ENCODE results near the gene LRRC36. TPM values are rescaled to one million over a fixed set of nuclear protein-coding genes. Genes with fewer than 3 reads are reported as not detected.
"Not testable (repeated sequence)": the region's sequence is repeated elsewhere in the genome, so short reads cannot be mapped to it uniquely, and the experiment has no call there.

Gene LRRC36
- total RNA-seq, 1 donor from 2014 or later: 0.20 TPM

DNA sequence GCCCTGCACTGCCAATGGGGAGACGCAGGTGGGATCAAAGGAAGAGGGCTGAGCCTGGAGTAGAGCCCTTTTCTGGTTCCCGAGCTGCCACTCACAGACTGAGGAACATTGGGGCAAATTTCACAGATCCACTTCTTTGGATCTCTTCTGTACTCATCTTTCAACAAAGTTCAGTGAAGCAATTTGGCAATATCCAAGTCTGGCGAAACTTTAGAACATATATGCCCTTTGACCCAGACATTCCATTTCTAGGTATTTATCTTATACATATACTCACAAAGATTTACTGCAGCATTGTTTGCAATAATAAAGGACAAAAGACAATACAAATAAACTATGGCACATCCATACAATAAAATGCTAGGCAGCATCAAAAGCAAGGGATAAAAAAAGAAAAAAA, 84.7 kb downstream of the LRRC36 start:
- Mint-ChIP-seq H3K4me1 (ENCODE audit: low read depth) (peaks cover 17% of the 10 kb centered on the region), H3K27ac (ENCODE audit: unreplicated experiment) (no peak overlapping the region), H3K27me3 (ENCODE audit: low read depth) (no peaks in the 10 kb centered on the region), H3K36me3 (ENCODE audit: low read depth) (peaks cover 2% of the 10 kb centered on the region), H3K9me3 (ENCODE audit: low read depth) (no peaks in the 10 kb centered on the region), H3K4me3 (ENCODE audit: unreplicated experiment) (no peak overlapping the region)
- TF ChIP-seq, protein P1, sequence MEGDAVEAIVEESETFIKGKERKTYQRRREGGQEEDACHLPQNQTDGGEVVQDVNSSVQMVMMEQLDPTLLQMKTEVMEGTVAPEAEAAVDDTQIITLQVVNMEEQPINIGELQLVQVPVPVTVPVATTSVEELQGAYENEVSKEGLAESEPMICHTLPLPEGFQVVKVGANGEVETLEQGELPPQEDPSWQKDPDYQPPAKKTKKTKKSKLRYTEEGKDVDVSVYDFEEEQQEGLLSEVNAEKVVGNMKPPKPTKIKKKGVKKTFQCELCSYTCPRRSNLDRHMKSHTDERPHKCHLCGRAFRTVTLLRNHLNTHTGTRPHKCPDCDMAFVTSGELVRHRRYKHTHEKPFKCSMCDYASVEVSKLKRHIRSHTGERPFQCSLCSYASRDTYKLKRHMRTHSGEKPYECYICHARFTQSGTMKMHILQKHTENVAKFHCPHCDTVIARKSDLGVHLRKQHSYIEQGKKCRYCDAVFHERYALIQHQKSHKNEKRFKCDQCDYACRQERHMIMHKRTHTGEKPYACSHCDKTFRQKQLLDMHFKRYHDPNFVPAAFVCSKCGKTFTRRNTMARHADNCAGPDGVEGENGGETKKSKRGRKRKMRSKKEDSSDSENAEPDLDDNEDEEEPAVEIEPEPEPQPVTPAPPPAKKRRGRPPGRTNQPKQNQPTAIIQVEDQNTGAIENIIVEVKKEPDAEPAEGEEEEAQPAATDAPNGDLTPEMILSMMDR (IDR thresholded peaks at IDR 0.05): no peak
- DNase-seq (ENCODE audit: low spot score): no peak

DNA sequence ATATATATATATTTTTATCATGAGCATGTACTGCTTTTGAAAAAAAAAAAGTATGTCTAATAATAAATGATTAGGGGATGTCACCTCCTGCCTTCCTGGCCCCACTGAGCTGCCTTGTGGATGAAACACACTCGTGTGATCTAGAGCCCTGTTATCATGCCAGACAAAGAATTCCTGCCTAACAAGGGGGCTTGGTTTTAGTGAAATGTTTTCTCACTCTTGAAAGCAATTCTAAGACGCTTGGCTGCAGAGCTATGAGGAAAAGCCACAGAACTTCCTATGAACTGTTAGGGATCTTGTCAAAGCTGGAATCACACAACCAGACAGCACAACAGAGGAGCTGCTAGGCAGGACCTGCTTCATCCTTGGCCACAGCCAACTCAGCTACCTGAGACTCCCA, 85.7 kb downstream of the LRRC36 start:
- TF ChIP-seq, protein P1 (IDR thresholded peaks at IDR 0.05): no peak
- peaks cover 14% of the 10 kb centered on the region for H3K4me1 Mint-ChIP-seq (ENCODE audit: low read depth)
- no peak for DNase-seq (ENCODE audit: low spot score)
- H3K4me3 Mint-ChIP-seq (ENCODE audit: unreplicated experiment): no peak overlapping the region
- H3K36me3 Mint-ChIP-seq (ENCODE audit: low read depth): peaks cover 2% of the 10 kb centered on the region
- H3K27me3 Mint-ChIP-seq (ENCODE audit: low read depth): no peaks in the 10 kb centered on the region
- H3K9me3 Mint-ChIP-seq (ENCODE audit: low read depth): no peaks in the 10 kb centered on the region
- no peak overlapping the region for H3K27ac Mint-ChIP-seq (ENCODE audit: unreplicated experiment)

DNA sequence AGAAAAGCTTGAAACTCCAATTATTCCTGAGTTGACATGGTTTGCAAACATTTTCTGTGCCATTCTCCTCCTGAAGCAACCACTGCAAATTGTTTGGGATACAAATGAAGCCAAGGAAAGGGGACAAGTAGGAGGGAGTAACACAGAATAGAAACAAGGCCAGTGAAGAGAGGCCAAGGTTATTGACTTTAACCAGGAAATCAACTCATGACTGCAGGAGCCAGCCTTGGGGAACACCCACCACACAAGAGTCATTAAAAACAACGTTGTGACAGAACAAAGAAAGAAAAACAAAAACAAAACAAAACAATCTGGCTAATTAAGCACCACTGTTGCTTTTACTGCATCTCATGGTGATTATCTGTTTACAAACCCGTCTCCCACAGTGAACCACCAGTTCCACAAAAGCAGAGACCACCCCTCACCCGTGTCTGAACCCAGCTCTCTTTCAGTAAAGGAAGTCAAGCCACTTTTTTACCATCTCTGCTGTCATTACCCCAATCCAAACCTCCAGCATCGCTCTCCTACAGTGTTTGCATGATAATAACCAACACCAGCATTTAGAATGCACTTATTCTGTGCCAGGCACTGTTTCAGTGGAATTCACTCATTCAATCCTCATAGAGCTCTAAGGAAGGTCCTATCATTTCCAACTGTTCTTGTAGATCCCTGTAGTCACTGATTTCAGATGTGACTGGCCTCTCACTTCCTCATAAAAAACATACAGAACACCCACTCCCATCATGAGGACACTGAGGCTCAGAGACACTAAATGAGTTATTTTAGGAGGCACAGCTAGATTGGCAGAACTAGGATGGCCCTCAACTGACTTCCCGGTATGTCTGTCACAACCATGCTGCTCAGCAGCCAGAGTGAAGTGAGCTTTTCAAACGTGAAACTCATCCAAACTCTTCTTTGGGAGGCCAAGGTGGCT, 87.6 kb downstream of the LRRC36 start:
- TF ChIP-seq, protein P1 (IDR thresholded peaks at IDR 0.05): no peak
- DNase-seq (ENCODE audit: low spot score): no peak
- no peaks in the 10 kb centered on the region for H3K9me3 Mint-ChIP-seq (ENCODE audit: low read depth)
- H3K36me3 Mint-ChIP-seq (ENCODE audit: low read depth): peaks cover 2% of the 10 kb centered on the region
- no peak overlapping the region for H3K4me3 Mint-ChIP-seq (ENCODE audit: unreplicated experiment)
- peak overlapping the region; percentile 9 for H3K27ac Mint-ChIP-seq (ENCODE audit: unreplicated experiment)
- H3K4me1 Mint-ChIP-seq (ENCODE audit: low read depth): peaks cover 9% of the 10 kb centered on the region
- H3K27me3 Mint-ChIP-seq (ENCODE audit: low read depth): no peaks in the 10 kb centered on the region

DNA sequence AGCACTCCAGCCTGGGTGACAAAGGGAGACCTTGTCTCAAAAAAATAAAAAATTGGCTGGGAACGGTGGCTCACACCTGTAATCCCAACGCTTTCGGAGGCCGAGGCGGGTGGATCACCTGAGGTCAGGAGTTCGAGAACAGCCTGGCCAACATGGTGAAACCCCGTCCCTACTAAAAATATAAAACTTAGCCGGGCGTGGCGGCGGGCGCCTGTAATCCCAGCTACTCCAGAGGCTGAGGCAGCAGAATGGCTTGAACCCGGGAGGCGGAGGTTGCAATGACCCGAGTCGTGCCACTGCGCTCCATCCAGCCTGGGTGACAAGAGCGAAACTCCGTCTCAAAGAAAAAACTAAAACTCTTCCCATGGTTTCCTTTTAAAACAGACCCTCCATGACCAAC, 88.8 kb downstream of the LRRC36 start:
- peak overlapping the region; percentile 80 for H3K27ac Mint-ChIP-seq (ENCODE audit: unreplicated experiment)
- not testable (repeated sequence) for H3K36me3 Mint-ChIP-seq (ENCODE audit: low read depth)

DNA sequence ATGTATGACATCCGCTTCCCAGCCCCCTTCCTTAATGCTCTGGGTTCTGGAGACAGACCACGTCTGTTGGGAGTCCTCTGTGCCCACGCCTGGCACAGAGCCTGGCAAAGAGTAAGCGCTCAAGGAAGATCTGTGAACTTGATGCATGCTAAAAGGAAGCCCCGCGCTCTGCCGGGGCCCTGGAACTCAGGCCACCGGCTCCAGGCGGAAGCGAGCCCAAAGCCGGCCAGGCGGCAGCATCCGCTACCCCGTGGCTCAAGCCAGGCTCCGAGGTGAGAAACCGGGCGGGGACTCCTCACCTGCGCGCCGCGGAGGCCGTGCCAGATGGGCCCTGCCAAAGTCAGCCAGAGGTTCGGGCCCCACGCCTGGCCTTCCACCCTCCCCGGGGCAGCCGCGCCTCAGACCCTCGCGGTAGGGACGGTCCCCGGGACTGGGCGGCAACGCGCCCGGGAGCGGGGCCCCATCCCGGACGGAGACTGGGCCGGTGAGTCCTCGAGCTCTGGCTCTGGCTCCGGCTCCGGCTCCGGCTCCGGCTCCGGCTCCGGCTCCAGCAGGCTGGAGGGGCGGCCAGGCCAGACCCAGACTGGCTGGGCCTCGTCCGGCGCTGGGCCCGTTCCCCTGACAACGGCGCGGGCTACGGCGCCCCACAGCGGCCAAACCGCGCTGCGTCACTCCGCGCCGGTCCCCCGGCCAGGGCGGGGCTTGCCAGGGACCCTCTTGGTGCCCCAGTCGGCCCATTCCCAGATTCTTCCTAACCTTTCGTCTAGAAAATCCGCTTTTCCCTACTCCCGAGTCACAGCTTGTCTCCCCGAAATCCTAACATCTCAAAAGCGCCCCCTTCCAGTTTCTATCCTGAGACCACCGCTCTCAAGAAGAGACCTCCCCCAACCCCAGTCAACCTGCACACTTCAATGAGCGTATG, 89.5 kb downstream of the LRRC36 start, which contains the start of gene ZDHHC1:
ZDHHC1 (minus strand) TSS at position 606 of the 922 bp plus-strand sequence. CDS start 8,702 bp downstream, outside the sequence.
- peak within 1 kb of the TSS; percentile 83 for H3K4me3 Mint-ChIP-seq (ENCODE audit: unreplicated experiment)
- H3K36me3 Mint-ChIP-seq (ENCODE audit: low read depth): peaks cover 2% of the 10 kb centered on the region
- TF ChIP-seq, protein P1 (IDR thresholded peaks at IDR 0.05): peak; percentile 80
- H3K27me3 Mint-ChIP-seq (ENCODE audit: low read depth): no peaks in the 10 kb centered on the region
- H3K9me3 Mint-ChIP-seq (ENCODE audit: low read depth): no peaks in the 10 kb centered on the region
- DNase-seq (ENCODE audit: low spot score): peak; percentile 92
- H3K27ac Mint-ChIP-seq (ENCODE audit: unreplicated experiment): peak within 1 kb of the TSS; percentile 80
- H3K4me1 Mint-ChIP-seq (ENCODE audit: low read depth): peaks cover 9% of the 10 kb centered on the region

More for the DNA sequence above, 88.8 kb downstream of the LRRC36 start:
- not testable (repeated sequence) for H3K4me1 Mint-ChIP-seq (ENCODE audit: low read depth); DNase-seq (ENCODE audit: low spot score); H3K27me3 Mint-ChIP-seq (ENCODE audit: low read depth); H3K9me3 Mint-ChIP-seq (ENCODE audit: low read depth)
- H3K4me3 Mint-ChIP-seq (ENCODE audit: unreplicated experiment): peak overlapping the region; percentile 83
